Stimulated activated CD4-positive, alpha-beta T cell treated with anti-CD3 and anti-CD28 coated beads, Interleukin-4, amount 100 ng/mL, for 1 hour (primary cell): ENCODE measurements around the gene CAMTA1.

Source experiments
- DNase-seq: peaks from one replicate; pipeline ENCODE4 v3.0.0-alpha.2; 2020

The CAMTA1 gene

GRCh38 chr1:7578206-7578605, 793.0 kb downstream of the CAMTA1 start:
- DNase-seq = no peak

- no peak for DNase-seq
Measured at GRCh38 chr1:7579016-7579415, 793.8 kb downstream of the CAMTA1 start.

- DNase-seq = no peak
Measured at GRCh38 chr1:7579831-7580804, 794.9 kb downstream of the CAMTA1 start.

- no peak for DNase-seq
Measured at GRCh38 chr1:7580923-7581753, 795.9 kb downstream of the CAMTA1 start.

- no peak for DNase-seq
Measured at GRCh38 chr1:7581754-7582459, 796.7 kb downstream of the CAMTA1 start.

GRCh38 chr1:7582460-7582972, 797.3 kb downstream of the CAMTA1 start:
- DNase-seq = no peak

GRCh38 chr1:7583291-7584096, 798.2 kb downstream of the CAMTA1 start:
- no peak for DNase-seq

GRCh38 chr1:7584157-7584556, 798.9 kb downstream of the CAMTA1 start:
- DNase-seq = no peak

GRCh38 chr1:7584643-7585042, 799.4 kb downstream of the CAMTA1 start:
- no peak for DNase-seq

GRCh38 chr1:7585216-7585907, 800.1 kb downstream of the CAMTA1 start:
- no peak for DNase-seq

GRCh38 chr1:7586031-7586941, 801.0 kb downstream of the CAMTA1 start:
- no peak for DNase-seq

GRCh38 chr1:7587108-7587772, 802.0 kb downstream of the CAMTA1 start:
- DNase-seq = no peak

- no peak for DNase-seq
Measured at GRCh38 chr1:7587773-7588456, 802.7 kb downstream of the CAMTA1 start.

- DNase-seq = no peak
Measured at GRCh38 chr1:7588457-7588827, 803.2 kb downstream of the CAMTA1 start.

GRCh38 chr1:7589080-7589735, 804.0 kb downstream of the CAMTA1 start:
- no peak for DNase-seq

GRCh38 chr1:7589774-7590425, 804.6 kb downstream of the CAMTA1 start:
- no peak for DNase-seq

GRCh38 chr1:7590426-7590790, 805.2 kb downstream of the CAMTA1 start:
- no peak for DNase-seq

- DNase-seq = no peak
Measured at GRCh38 chr1:7591565-7591964, 806.3 kb downstream of the CAMTA1 start.
